ENCODE data around the gene CPA4.

Gene CPA4

GRCh38 chr7:130346941-130347340, 54.0 kb downstream of the CPA4 start:
- H4K20me1 ChIP-seq (ENCODE audit: control insufficient read depth, insufficient read depth, low read depth, low read length): no peaks in the 10 kb centered on the region
- H3K9me2 ChIP-seq (replicated peaks; ENCODE audit: control insufficient read depth, low read length): no peaks in the 10 kb centered on the region
- H3K4me2 ChIP-seq (ENCODE audit: low read length): no peak overlapping the region
- no peak overlapping the region for H3K4me3 ChIP-seq (ENCODE audit: low read length)
- no peaks in the 10 kb centered on the region for H3K36me3 ChIP-seq (ENCODE audit: control insufficient read depth, low read length)
- no peaks in the 10 kb centered on the region for H3F3A ChIP-seq (ENCODE audit: control insufficient read depth, insufficient read depth)
- TF ChIP-seq EZH2phosphoT487 (IDR thresholded peaks at IDR 0.05; ENCODE audit: borderline replicate concordance, low read length) (no peak), CTCF (IDR thresholded peaks at IDR 0.05; ENCODE audit: low read depth, low read length, poor library complexity, severe bottlenecking) (no peak)
- no peaks in the 10 kb centered on the region for H3K79me2 ChIP-seq (ENCODE audit: control insufficient read depth, low read length)
- peaks cover 4% of the 10 kb centered on the region; the same call in 1 of the 2 replicates for H3K27me3 ChIP-seq (ENCODE audit: control insufficient read depth, low read length)
- H3K4me1 ChIP-seq (ENCODE audit: control insufficient read depth, low read length): no peaks in the 10 kb centered on the region
- H3K9me3 ChIP-seq (ENCODE audit: control insufficient read depth, insufficient read depth, low read length): no peaks in the 10 kb centered on the region
- no peak overlapping the region for H3K27ac ChIP-seq (ENCODE audit: low read depth, low read length)

- H3K27ac ChIP-seq (ENCODE audit: low read depth, low read length): no peak overlapping the region
- H3K36me3 ChIP-seq (ENCODE audit: control insufficient read depth, low read length): no peaks in the 10 kb centered on the region
- no peaks in the 10 kb centered on the region for H3K4me1 ChIP-seq (ENCODE audit: control insufficient read depth, low read length)
- TF ChIP-seq CTCF (IDR thresholded peaks at IDR 0.05; ENCODE audit: low read depth, low read length, poor library complexity, severe bottlenecking) (no peak), EZH2phosphoT487 (IDR thresholded peaks at IDR 0.05; ENCODE audit: borderline replicate concordance, low read length) (no peak)
- no peaks in the 10 kb centered on the region for H3K9me2 ChIP-seq (replicated peaks; ENCODE audit: control insufficient read depth, low read length)
- peaks cover 4% of the 10 kb centered on the region; the same call in 1 of the 2 replicates for H3K27me3 ChIP-seq (ENCODE audit: control insufficient read depth, low read length)
- no peaks in the 10 kb centered on the region for H3F3A ChIP-seq (ENCODE audit: control insufficient read depth, insufficient read depth)
- H3K9me3 ChIP-seq (ENCODE audit: control insufficient read depth, insufficient read depth, low read length): no peaks in the 10 kb centered on the region
- H4K20me1 ChIP-seq (ENCODE audit: control insufficient read depth, insufficient read depth, low read depth, low read length): no peaks in the 10 kb centered on the region
- H3K4me2 ChIP-seq (ENCODE audit: low read length): no peak overlapping the region
- no peaks in the 10 kb centered on the region for H3K79me2 ChIP-seq (ENCODE audit: control insufficient read depth, low read length)
- no peak overlapping the region for H3K4me3 ChIP-seq (ENCODE audit: low read length)
Observed at GRCh38 chr7:130349911-130350782, 57.2 kb downstream of the CPA4 start.

GRCh38 chr7:130350945-130351790, 58.2 kb downstream of the CPA4 start:
- Histone ChIP-seq H3F3A (ENCODE audit: control insufficient read depth, insufficient read depth) (no peaks in the 10 kb centered on the region), H3K9me2 (replicated peaks; ENCODE audit: control insufficient read depth, low read length) (no peaks in the 10 kb centered on the region), H4K20me1 (ENCODE audit: control insufficient read depth, insufficient read depth, low read depth, low read length) (no peaks in the 10 kb centered on the region), H3K79me2 (ENCODE audit: control insufficient read depth, low read length) (no peaks in the 10 kb centered on the region), H3K36me3 (ENCODE audit: control insufficient read depth, low read length) (no peaks in the 10 kb centered on the region), H3K4me2 (ENCODE audit: low read length) (no peak overlapping the region), H3K4me1 (ENCODE audit: control insufficient read depth, low read length) (no peaks in the 10 kb centered on the region), H3K9me3 (ENCODE audit: control insufficient read depth, insufficient read depth, low read length) (no peaks in the 10 kb centered on the region), H3K27ac (ENCODE audit: low read depth, low read length) (no peak overlapping the region), H3K27me3 (ENCODE audit: control insufficient read depth, low read length) (peaks cover 4% of the 10 kb centered on the region; the same call in 1 of the 2 replicates), H3K4me3 (ENCODE audit: low read length) (no peak overlapping the region)
- no peak for TF ChIP-seq EZH2phosphoT487 (IDR thresholded peaks at IDR 0.05; ENCODE audit: borderline replicate concordance, low read length)
- no peak for TF ChIP-seq CTCF (IDR thresholded peaks at IDR 0.05; ENCODE audit: low read depth, low read length, poor library complexity, severe bottlenecking)
